ENCODE measurements around the gene TNNT1.

- TF ChIP-seq CTCF (IDR thresholded peaks at IDR 0.05), result no peak
- no peak for TF ChIP-seq EZH2phosphoT487 (IDR thresholded peaks at IDR 0.05)
Observed at GRCh38 chr19:55116232-55116858, 32.7 kb downstream of the TNNT1 start.
